C4-2B (cell line): Measurements from ENCODE around the gene CSRNP3.

Source experiments
- CTCF ChIP-seq: fragments of 450-650 bp; conservative IDR thresholded peaks from 2 replicates; pipeline ENCODE4 v1.5.1; 2017; ENCODE audit warnings: mild to moderate bottlenecking
- ZFX ChIP-seq: fragments of 450-650 bp; IDR thresholded peaks from 2 replicates; pipeline ENCODE4 v1.6.1; 2017

DNA sequence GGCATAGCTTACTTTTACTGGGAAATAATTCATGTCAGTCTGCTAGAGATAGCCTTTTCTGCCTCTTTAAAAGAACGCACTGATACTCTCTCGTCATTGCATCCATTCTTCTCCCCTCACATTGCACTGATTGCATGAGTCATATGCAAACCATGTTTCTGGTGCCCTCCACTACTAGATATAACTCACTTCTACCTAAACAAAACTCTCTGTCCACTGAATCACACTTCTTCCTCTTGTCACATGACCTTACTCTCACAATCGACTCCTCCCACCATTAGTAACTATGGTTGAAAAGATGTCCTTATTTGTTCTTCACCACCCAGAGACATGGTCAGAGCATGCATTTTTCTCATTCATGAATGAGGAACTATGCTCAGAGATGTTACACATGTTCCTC, 158.0 kb downstream of the CSRNP3 start:
- no peak for TF ChIP-seq CTCF
- no peak for TF ChIP-seq ZFX
